GM18870 (cell line): ENCODE data around the gene GPN3.
A peak's percentile ranks its signal among the peaks of the same experiment; 100 is the strongest.
"Not testable (repeated sequence)": the region's sequence is repeated elsewhere in the genome, so short reads cannot be mapped to it uniquely, and the experiment has no call there.

Experiments
- ATAC-seq: cut with Tn5 transposase; IDR thresholded peaks from one replicate; pipeline ENCODE4 v1.9.1; 2021; ENCODE audit warnings: moderate library complexity; ENCODE audit not compliant: unreplicated experiment

Gene GPN3

DNA sequence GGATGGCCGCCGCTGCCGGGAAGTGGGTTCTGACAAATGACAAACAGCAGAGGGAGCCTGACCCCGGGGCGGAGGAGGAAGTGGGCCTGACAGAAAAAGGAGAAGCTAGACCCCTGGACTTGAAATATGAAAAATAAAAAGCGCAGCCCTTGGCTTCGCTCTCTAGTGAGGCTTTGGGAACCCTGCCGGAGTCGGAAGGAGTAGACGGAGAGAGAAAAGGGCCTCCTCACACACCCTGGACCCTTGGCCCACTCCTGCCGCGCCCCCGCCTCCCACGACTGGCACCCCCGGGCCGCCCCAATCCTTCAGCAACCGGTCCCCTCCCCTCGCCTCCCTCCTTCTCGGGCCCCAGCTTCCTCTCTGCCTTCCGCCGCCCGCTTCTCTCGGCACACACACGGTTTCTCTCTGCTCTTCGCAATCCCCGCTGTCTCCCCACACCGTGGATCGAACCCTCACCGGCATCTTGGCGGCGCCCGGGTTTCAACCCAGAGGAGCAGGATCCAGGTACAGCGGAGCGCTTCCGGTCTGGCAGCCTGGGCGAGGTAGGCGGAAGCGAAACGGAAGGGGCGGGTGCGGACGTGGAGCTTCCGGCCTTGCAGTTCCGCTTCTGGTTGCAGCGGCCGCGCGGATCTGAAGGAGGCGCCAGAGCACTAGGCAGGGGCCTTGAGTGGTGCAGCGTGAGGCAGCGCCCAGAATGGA is 18.1 kb downstream of the GPN3 start, which contains the start of gene ARPC3:
TSS of gene ARPC3 (minus strand) at position 539 of the 699 bp plus-strand sequence. CDS start at position 462, 77 bp downstream.
- ATAC-seq: peak; percentile 69

DNA sequence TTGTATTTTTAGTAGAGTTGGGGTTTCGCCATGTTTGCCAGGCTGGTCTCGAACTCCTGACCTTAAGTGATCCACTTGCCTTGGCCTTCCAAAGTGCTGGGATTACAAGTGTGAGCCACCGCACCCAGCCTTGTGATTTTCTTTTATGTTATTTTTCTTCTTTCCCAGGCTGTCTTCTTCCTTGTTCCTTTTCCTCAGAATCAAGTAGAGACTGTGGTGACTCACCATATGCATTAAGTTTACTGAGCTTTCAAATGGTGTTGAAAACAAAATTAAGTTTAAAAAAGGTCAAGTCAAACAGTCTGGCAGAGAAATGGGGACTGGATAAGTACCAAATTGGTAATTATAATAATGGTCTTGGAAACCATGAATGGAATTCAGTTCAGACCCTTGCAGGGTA is 23.6 kb downstream of the GPN3 start:
- ATAC-seq: no peak

DNA sequence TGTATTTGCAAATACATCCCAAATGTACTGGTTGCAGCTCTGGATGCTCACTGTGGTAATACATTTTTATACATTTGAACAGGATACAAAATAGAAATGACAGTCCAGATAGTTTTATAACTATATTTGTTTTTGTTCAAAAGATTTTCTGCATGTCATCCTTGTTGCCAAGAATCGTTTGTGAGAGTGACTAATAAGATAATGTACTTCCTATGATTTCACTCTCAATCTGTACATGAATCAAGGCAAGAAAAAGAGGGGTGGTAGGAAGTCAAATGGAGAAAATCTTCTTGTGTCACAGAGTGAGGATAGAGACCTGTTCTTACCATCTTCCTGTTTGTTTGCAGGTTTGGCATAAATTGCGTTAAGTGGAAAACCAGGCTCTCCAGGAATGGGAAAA is 31.8 kb downstream of the GPN3 start:
- no peak for ATAC-seq

DNA sequence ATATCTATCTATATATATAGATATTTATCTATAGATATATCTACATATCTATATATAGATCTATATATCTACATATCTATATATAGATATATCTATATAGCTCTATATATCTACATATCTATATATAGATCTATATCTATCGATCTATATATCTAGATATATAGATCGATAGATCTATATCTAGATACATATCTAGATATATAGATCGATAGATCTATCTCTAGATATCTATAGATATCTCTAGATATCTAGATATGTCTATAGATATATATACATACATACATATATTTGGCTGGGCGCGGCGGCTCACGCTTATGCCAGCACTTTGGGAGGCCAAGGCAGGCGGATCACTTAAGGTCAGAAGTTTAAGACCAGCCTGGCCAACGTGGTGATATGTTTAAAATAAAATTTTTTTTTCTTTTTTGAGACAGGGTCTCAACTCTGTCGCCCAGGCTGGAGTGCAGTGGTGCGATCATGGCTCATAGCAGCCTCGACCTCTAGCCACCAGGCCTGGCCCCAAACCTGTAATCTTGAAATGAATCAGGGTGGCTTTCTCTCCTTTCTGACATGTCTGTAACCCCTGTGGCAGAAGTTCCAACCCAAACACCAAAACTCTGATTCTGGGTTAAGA is 36.0 kb downstream of the GPN3 start:
- no peak for ATAC-seq

DNA sequence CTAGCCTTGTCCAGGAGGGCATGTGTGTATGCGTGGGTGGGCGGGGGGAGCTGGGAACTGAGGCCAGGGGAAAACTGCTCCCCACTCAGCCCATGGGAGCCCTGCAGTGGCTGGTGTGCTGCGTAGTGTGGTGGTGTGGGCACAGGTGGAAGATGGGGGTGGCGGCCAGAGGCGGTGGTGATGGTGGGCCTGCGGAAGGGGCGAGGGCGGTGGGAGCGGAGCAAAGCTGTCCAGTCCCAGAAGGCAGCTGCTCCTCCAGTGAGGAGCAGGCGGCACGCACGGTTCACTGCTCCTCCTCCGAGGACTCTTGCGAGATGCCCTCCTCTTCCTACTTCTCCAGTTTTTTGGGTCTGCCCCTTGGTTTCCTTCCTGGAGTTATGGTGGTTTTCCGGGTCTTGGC is 38.4 kb downstream of the GPN3 start:
- ATAC-seq: not testable (repeated sequence)

DNA sequence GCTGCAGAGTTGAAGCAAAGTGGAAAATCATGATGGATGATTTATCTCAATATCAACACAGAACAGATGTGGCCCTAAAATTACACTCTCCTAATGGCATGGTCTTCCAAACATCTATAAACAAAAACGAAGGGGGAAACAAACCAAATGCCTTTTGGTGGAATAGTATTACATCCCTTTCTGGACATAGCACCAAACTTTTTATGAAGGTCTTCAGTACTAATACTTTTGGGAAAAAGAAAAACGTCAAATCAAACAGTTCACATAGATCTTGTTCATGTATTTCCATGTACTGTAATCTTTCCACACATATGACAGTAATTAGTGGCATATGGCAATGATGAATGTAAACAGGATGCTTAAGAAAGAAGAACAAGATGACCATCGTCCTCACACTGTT is 41.7 kb downstream of the GPN3 start:
- ATAC-seq: no peak

DNA sequence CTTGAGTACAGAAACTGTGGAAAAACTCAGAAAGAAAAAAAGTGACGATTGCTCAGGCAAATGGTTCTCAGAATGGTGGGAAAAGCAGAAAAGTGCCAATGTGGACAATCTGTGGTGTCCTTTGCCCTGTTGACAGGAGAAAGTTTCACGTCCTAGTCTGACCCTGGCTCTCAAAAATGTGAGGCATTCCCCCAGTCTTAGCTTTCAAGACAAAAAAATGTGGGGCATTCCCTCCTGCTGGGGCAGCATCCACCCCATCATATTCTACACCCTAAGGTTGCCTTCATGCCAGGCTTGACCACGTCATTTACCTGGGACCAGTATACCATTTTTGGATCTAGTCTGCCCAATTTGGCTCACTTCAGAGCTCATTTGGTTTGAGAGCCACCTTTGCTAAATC is 43.8 kb downstream of the GPN3 start:
- ATAC-seq: no peak

DNA sequence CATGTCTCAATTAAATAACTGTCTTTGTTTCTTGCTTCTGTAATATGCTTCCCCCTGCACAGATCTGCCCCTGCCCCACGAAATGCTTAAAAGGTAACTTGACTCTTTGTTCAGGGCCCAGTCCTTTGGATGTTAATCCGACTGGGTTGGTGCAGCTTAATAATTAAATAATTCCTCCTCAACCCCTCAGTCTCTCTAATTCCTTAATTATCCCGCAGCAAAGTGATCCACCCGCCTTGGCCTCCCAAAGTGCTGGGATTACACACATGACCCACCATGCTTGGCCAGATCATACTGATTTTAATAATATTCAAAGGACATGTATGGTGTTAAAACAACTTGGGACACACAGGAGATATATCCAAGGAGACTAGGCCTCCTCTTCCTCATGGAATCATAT is 46.4 kb downstream of the GPN3 start:
- ATAC-seq: no peak

DNA sequence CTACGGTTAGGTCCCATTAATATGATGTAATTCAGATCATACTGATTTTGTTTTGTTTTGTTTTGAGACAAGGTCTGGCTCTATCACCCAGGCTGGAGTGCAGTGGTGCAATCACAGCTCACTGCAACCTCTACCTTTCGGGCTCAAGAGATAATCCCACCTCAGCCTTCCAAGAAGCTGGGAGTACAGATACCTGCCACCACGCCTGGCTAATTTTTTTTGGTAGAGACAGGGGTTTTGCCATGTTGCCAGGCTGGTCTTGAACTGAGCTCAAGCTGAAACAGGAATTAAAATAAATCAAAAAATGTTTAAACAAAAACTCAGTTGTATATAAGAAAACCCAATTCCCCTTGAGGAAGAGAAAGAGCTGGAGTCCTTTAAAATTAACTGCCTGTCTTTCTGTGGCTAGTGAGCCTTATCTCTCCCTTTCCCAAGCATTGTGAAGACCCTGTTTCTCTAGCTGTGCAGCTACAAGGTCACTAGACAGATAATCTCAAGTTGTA is 46.8 kb downstream of the GPN3 start:
- ATAC-seq: no peak

DNA sequence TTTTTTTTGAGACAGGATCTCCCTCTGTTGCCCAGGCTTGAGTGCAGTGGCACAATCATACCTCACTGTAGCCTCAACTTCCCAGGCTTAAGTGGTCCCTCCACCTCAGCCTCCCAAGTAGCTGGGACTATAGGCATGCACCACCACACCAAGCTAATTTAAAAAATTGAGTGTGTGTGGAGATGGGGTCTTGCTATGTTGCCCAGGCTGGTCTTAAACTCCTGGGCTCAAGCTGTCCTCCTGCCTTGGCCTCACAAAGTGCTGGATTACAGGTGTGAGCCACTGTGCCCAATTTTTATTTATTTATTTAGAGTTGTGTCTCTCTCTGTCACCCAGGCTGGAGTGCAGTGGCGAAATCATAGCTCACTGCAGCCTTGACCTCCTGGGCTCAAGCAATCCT is 47.4 kb downstream of the GPN3 start:
- ATAC-seq: not testable (repeated sequence)

DNA sequence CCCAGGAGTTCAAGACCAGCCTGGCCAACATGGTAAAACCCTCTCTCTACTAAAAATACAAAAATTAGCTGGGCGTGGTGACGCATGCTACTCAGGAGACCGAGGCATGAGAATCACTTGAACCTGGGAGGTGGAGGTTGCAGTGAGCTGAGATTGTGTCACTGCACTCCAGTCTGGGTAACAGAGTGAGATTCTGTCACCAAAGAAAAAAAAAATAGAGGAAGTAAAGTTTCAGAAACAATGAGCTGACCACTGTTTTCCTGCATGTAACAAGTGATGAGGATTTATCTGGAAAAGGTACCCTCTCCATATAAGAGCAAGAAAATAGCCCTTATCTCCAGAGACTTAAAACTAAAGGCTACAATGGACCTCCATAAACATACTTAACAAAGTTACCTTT is 50.9 kb downstream of the GPN3 start:
- not testable (repeated sequence) for ATAC-seq

DNA sequence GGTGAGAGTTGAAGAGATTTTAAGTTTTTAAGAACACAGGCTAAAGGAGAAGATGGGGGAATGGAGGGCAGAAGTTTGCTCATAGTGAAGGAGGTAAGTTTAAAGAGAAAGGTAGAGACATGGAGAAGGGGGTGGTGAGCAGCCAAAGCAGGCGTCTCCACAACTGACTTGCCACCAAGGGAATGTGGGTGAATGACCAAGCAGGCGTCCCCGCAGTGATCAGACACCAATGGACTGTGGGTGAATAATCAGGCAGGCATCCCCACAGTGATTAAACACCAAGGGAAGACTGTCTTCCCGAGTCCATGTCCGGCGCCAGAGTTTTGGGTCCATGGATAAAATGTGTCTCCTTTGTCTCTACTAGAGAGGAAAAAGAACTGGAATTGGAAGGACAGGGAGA is 58.0 kb downstream of the GPN3 start:
- ATAC-seq: not testable (repeated sequence)

DNA sequence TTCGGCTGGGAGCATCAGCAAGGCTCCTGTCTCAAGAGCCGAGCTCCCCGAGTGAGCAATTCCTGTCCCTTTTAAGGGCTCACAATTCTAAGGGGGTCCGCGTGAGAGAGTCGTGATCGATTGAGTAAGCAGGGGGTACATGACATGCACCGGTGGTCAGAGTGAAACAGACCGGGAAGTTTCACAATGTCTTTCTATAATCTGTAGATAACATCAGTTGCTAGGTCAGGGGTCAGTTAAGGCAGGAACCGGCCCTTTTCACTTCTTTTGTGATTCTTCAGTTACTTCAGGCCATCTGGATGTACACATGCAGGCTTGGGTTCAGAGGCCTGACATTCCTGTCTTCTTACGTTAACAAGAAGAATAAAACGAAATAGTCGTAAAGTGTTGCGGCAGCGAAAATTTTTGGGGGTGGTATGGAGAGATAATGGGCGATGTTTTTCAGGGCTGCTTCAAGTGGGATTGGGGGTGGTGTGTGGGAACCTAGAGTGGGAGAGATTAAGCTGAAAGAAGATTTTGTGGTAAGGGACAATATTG is 62.9 kb downstream of the GPN3 start:
- not testable (repeated sequence) for ATAC-seq

DNA sequence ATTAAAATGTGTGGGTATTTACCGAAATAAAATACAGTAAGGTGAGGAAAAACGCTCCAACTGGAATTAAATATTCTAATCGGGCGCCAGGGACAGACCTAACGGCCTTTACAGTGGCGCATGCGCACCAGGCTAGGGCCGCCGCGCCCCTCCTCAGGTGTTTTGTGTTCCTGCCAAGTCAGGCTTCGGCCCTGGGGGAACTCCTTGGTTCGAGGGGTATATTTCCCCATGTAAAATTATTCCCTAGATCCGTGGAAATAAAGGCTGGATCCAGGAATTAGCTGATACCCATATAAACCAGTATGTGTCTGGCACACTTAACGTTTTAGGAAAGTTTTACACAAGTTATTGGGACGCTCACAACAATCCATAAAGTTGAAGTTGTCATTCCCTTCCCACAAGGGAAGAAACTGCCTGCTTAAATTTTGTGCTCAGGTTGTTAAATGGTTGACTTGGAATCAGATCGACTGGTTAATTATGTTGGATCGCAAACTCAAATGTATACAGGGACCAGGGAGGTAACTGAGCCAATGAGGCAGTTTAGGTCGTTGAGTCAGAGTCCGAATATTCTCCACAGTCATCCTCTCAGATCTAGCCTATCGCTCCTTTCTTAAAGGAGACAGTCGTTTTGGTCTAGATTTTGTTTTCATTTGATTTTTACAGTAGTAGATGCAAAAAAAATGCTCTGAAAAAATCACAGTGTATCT is 63.9 kb downstream of the GPN3 start:
- ATAC-seq: no peak

DNA sequence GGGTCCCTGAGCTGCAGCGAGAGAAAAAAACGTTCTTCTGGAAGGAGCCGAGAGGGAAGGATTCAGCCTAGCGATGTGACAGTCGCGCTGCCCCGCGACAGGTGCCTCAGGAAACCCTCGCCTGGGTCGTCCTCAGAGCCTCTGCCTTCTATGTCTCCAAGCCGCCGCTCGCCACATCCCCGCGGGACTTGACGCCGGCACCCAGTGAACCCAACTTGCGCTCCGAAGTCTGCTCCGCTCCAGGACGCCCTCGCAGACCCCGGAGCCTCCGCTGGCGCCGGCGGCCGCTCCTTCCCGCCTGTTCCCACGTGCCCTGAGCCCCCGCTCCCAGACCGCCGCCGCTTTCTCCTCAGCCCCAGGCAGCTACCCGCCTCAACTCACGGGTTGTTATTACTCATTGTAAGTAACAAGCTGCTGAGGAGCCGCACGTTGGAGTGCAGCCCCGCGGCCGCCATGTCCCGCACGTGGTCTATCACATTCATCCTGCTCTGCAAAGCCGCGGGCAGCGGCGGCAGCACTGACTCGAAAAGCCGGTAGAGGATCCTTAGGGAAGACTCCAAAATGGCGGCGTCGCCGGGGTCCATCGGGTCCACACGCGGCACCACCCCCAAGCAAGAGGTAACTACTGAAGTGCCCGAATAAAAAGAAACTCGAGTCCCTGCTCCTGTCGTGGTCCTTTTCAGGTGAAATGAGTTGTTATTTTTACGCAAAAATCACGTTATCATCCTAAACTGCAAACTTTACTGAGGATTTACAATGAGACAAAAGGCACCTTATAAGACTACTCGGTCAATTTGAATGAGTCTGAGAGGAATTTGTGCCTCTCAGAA is 64.7 kb downstream of the GPN3 start, which contains the start of gene ANAPC7:
TSS of gene ANAPC7 (minus strand) at position 563 of the 830 bp plus-strand sequence. CDS start at position 482, 81 bp downstream.
- peak; percentile 48 for ATAC-seq
